HCT116 (cell line): Measurements from ENCODE around the gene ACSL3. TPM values are rescaled to one million over a fixed set of nuclear protein-coding genes. Genes with fewer than 3 reads are reported as not detected.

Experiments
- ATAC-seq: fragments of 200-7000 bp; cut with Tn5 transposase; 2 replicates; pipeline ENCODE4 v1.9.1; 2020; ENCODE audit warnings: mild to moderate bottlenecking, moderate library complexity
- BruUV-seq: library from RNA; stranded (reverse); fragments of 400-500 nt; replicated peaks from 2 replicates; lab custom pipeline; 2021; lab: Mats Ljungman, UMichigan
- CTCF ChIA-PET: fragments of 300-600 bp; sonication (Branson Sonifier 250); formaldehyde crosslinking; loops from one replicate; lab custom pipeline; 2021; ENCODE audit warnings: antibody characterized with exemption; lab: Charles Lee
- POLR2A ChIA-PET: fragments of 300-600, 350-600 bp; sonication (Branson Sonifier 250); formaldehyde crosslinking; loops from one replicate; lab custom pipeline; 2021; ENCODE audit warnings: antibody characterized with exemption; lab: Charles Lee
- RAD21 ChIA-PET, 2 experiments: fragments of 300-600 bp; sonication (Branson Sonifier 250); formaldehyde crosslinking; loops; one replicate each; lab custom pipeline; 2023; ENCODE audit warnings: low total read pairs in 2 of 2; ENCODE audit not compliant: uncharacterized antibody in 2 of 2, unreplicated experiment in 2 of 2, low non-redundant PET in 1 of 2; lab: Charles Lee
- DNase-seq: peaks from one replicate; pipeline ENCODE4 v3.0.0-alpha.2; 2010; ENCODE audit warnings: low read depth, low spot score
- H2AFZ ChIP-seq: fragments of 200-600 bp; shearing (Covaris generic), sonication (generic); 2 replicates; pipeline ENCODE4 v1.6.1; 2017; ENCODE audit warnings: low read depth, mixed run types, mixed read lengths, antibody characterized with exemption, low read length; ENCODE audit not compliant: poor library complexity, severe bottlenecking
- H3K27ac ChIP-seq: 2 replicates; pipeline ENCODE4 v1.5.1; 2012; ENCODE audit warnings: low read depth, low read length
- H3K27me3 ChIP-seq: fragments of 200-600 bp; sonication (generic); 2 replicates; pipeline ENCODE4 v1.6.1; 2016; ENCODE audit warnings: mixed run types, low read length, mixed read lengths; ENCODE audit not compliant: insufficient read depth
- H3K36me3 ChIP-seq, 2 experiments: fragments of 200-500 bp in 1 of 2; fragments of 200-600 bp in 1 of 2; sonication (Bioruptor generic) in 1 of 2; sonication (generic) in 1 of 2; 2 replicates each; pipeline versions ENCODE4 v1.5.1 to v1.6.1; 2014 to 2016; ENCODE audit warnings: low read length in 2 of 2, inconsistent platforms in 1 of 2, mixed read lengths in 1 of 2, mixed run types in 1 of 2; ENCODE audit not compliant: insufficient read depth in 2 of 2, control insufficient read depth in 1 of 2
- H3K4me1 ChIP-seq, 2 experiments: fragments of 200-600 bp in 1 of 2; sonication (generic) in 1 of 2; 2 replicates each; pipeline versions ENCODE4 v1.5.1 to v1.6.1; 2012 to 2017; ENCODE audit warnings: low read length in 2 of 2, inconsistent platforms in 1 of 2, mild to moderate bottlenecking in 1 of 2, mixed read lengths in 1 of 2, mixed run types in 1 of 2, moderate library complexity in 1 of 2; ENCODE audit not compliant: insufficient read depth in 2 of 2, control insufficient read depth in 1 of 2
- H3K4me2 ChIP-seq: fragments of 200-600 bp; sonication (generic); 2 replicates; pipeline ENCODE4 v1.6.1; 2017; ENCODE audit warnings: mixed run types, low read length, mixed read lengths
- H3K4me3 ChIP-seq, 2 experiments: fragments of 200-600 bp in 1 of 2; sonication (generic) in 1 of 2; replicated peaks in 1 of 2; 2 replicates each; pipeline ENCODE4 v1.5.1; 2011 to 2016; ENCODE audit warnings: low read length in 2 of 2, control low read depth in 1 of 2, low read depth in 1 of 2, mild to moderate bottlenecking in 1 of 2, mixed read lengths in 1 of 2, mixed run types in 1 of 2
- H3K79me2 ChIP-seq: fragments of 200-600 bp; sonication (generic); 2 replicates; pipeline ENCODE4 v1.6.1; 2017; ENCODE audit warnings: mild to moderate bottlenecking, mixed run types, low read length, moderate library complexity, mixed read lengths; ENCODE audit not compliant: insufficient read depth
- H3K9ac ChIP-seq: fragments of 200-600 bp; sonication (generic); 2 replicates; pipeline ENCODE4 v1.6.1; 2016; ENCODE audit warnings: low read length, mixed read lengths
- H3K9me2 ChIP-seq: fragments of 200-600 bp; sonication (generic), shearing (Covaris generic); 2 replicates; pipeline ENCODE4 v1.6.1; 2017; ENCODE audit warnings: mixed run types, mild to moderate bottlenecking, moderate library complexity; ENCODE audit not compliant: insufficient read depth
- H3K9me3 ChIP-seq, 2 experiments: fragments of 200-500 bp in 1 of 2; fragments of 200-600 bp in 1 of 2; sonication (Bioruptor generic) in 1 of 2; sonication (generic) in 1 of 2; 2 replicates each; pipeline ENCODE4 v1.6.1; 2014 to 2017; ENCODE audit warnings: low read length in 2 of 2, mixed read lengths in 2 of 2, inconsistent platforms in 1 of 2, low read depth in 1 of 2, mild to moderate bottlenecking in 1 of 2, mixed run types in 1 of 2, moderate library complexity in 1 of 2; ENCODE audit not compliant: control insufficient read depth in 1 of 2, insufficient read depth in 1 of 2
- H4K20me1 ChIP-seq: fragments of 200-600 bp; sonication (generic), shearing (Covaris generic); 2 replicates; pipeline ENCODE4 v1.6.1; 2017; ENCODE audit warnings: mixed run types, mild to moderate bottlenecking, moderate library complexity; ENCODE audit not compliant: insufficient read depth
- ATF3 ChIP-seq: IDR thresholded peaks from 2 replicates; pipeline ENCODE4 v1.6.1; 2012
- ELF1 ChIP-seq: IDR thresholded peaks from 2 replicates; pipeline ENCODE4 v1.6.1; 2012; ENCODE audit warnings: low read depth, borderline replicate concordance
- EZH2 ChIP-seq: fragments of 200-600 bp; sonication (generic); IDR thresholded peaks from 2 replicates; pipeline ENCODE4 v1.6.1; 2017; ENCODE audit warnings: antibody characterized with exemption, mixed run types
- MAX ChIP-seq: IDR thresholded peaks from 2 replicates; pipeline ENCODE4 v1.6.1; 2012
- SP1 ChIP-seq: IDR thresholded peaks from 2 replicates; pipeline ENCODE4 v1.6.1; 2012; ENCODE audit warnings: low read depth
- ZBTB33 ChIP-seq: IDR thresholded peaks from 2 replicates; pipeline ENCODE4 v1.6.1; 2011; ENCODE audit warnings: mild to moderate bottlenecking, low read length, moderate library complexity; ENCODE audit not compliant: insufficient replicate concordance; ENCODE audit errors: extremely low read depth
- ZFX ChIP-seq: fragments of 450-650 bp; IDR thresholded peaks from 2 replicates; pipeline ENCODE4 v1.6.1; 2017
- ZNF274 ChIP-seq: fragments of 200-500 bp; sonication (Bioruptor generic); IDR thresholded peaks from 2 replicates; pipeline ENCODE4 v1.6.1; 2014; ENCODE audit warnings: mild to moderate bottlenecking, low read depth, low read length, inconsistent platforms
- intact Hi-C: fragments of 100-400 bp; cut with micrococcal nuclease; formaldehyde crosslinking; loops from 2 replicates; pipeline ENCODE4 v1.10.0; 2022
- total RNA-seq: library from RNA; stranded (reverse); gene quantifications from one replicate; pipeline ENCODE4 v1.2.1, GENCODE V29; 2021; ENCODE audit not compliant: unreplicated experiment
- TF ChIP-seq, protein P1 (sequence below), 3 experiments: fragments of 200-600 bp in 1 of 3; sonication (generic) in 1 of 3; IDR thresholded peaks in 2 of 3; conservative IDR thresholded peaks in 1 of 3; 2 replicates each; pipeline ENCODE4 v1.5.1; 2012 to 2017; ENCODE audit warnings: low read depth in 2 of 3, low read length in 2 of 3, antibody characterized with exemption in 1 of 3, borderline replicate concordance in 1 of 3, control low read depth in 1 of 3, mild to moderate bottlenecking in 1 of 3, mixed read lengths in 1 of 3, mixed run types in 1 of 3, moderate library complexity in 1 of 3; ENCODE audit not compliant: insufficient read depth in 1 of 3

ACSL3 gene
- total RNA-seq, 1 experiment from 2014 or later = 142 TPM

GRCh38 chr2:222933458-222933857, 72.6 kb downstream of the ACSL3 start:
- Histone ChIP-seq H3K4me3 (no peak overlapping the region), H3K9me2 (no peaks in the 10 kb centered on the region), H3K4me2 (no peak overlapping the region), H3K79me2 (no peaks in the 10 kb centered on the region), H3K9ac (no peak overlapping the region), H3K4me1 (no peaks in the 10 kb centered on the region), H2AFZ (no peak overlapping the region), H3K36me3 (peaks cover 41 to 42% of the 10 kb centered on the region in 2 experiments), H3K27me3 (no peaks in the 10 kb centered on the region), H3K27ac (no peak overlapping the region), H4K20me1 (no peaks in the 10 kb centered on the region), H3K9me3 (no peaks in the 10 kb centered on the region)
- TF ChIP-seq ELF1 (no peak), SP1 (no peak), ATF3 (no peak), ZBTB33 (no peak), MAX (no peak), EZH2 (no peak), ZFX (no peak), ZNF274 (no peak)
- TF ChIP-seq, protein P1, sequence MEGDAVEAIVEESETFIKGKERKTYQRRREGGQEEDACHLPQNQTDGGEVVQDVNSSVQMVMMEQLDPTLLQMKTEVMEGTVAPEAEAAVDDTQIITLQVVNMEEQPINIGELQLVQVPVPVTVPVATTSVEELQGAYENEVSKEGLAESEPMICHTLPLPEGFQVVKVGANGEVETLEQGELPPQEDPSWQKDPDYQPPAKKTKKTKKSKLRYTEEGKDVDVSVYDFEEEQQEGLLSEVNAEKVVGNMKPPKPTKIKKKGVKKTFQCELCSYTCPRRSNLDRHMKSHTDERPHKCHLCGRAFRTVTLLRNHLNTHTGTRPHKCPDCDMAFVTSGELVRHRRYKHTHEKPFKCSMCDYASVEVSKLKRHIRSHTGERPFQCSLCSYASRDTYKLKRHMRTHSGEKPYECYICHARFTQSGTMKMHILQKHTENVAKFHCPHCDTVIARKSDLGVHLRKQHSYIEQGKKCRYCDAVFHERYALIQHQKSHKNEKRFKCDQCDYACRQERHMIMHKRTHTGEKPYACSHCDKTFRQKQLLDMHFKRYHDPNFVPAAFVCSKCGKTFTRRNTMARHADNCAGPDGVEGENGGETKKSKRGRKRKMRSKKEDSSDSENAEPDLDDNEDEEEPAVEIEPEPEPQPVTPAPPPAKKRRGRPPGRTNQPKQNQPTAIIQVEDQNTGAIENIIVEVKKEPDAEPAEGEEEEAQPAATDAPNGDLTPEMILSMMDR (IDR thresholded peaks at IDR 0.05 in 2 of 3, conservative IDR thresholded peaks at IDR 0.05 in 1 of 3; ENCODE audit: borderline replicate concordance in 1 of 3, insufficient read depth in 1 of 3, low read depth in 2 of 3, low read length in 2 of 3) = no peak
- ATAC-seq (no peak), DNase-seq (no peak)
- POLR2A ChIA-PET = no interaction called here
- intact Hi-C loops = no loop called here
- CTCF ChIA-PET = no interaction called here
- BruUV-seq = no TSS peak
- RAD21 ChIA-PET = no interaction called here
